GM12891 (cell line): Measurements from ENCODE around the gene PGAP3.

ENCODE experiments used
- PAX5 ChIP-seq: IDR thresholded peaks from 2 replicates; pipeline ENCODE4 v1.6.1; 2011; ENCODE audit warnings: low read length, moderate library complexity, mild to moderate bottlenecking; ENCODE audit not compliant: insufficient read depth, severe bottlenecking
- POLR2A ChIP-seq: IDR thresholded peaks from 2 replicates; pipeline ENCODE4 v1.6.1; 2011; ENCODE audit warnings: low read depth, low read length, control low read depth
- POLR2AphosphoS5 ChIP-seq: IDR thresholded peaks from 2 replicates; pipeline ENCODE4 v1.6.1; 2011; ENCODE audit warnings: low read depth, low read length, control low read depth
- SPI1 ChIP-seq: IDR thresholded peaks from 2 replicates; pipeline ENCODE4 v1.6.1; 2011; ENCODE audit warnings: low read depth, low read length, control low read depth
- TAF1 ChIP-seq: IDR thresholded peaks from 2 replicates; pipeline ENCODE4 v1.6.1; 2011; ENCODE audit warnings: low read depth, low read length, control low read depth

DNA sequence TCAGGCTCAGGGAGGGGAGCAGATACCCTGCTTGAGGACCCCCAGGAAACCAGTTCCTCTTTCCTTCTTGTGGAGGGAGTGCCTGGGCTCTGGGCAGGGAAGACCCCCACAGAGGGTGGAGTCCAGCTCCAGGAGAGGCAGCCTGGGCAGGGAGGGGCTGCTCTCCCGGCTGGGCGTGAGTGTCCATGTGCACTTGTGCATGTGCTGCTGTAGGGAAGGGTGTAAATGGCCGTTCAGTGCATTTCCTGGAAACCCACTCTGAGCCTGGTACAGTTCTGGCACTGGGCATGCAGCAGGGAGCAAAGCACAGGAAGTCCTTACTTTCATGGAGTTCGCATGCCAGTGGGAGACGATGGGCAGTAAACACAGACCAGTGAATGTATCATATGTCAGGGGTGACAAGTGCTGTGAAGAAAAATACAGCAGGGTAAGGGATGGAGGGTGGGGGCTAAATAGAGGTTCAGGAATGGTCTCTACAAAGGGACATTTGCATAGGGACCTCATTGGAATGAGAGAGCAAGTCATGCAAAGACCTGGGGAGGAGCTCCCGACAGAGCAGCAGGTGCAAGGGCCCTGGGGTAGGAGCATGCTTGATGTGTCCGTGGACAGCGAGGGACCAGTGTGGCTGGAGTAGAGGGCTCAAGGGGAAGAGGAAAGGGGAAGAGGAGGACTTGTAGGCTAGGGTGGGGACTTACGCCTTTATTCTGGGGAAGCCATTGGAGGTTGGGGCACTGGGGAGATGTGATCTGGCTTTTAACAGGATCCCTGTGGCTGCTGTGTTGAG, 45.4 kb downstream of the PGAP3 start:
- TF ChIP-seq POLR2A (no peak), POLR2AphosphoS5 (no peak), PAX5 (no peak), TAF1 (no peak), SPI1 (no peak; the same call in 1 of the 2 replicates)
